Activated CD8-positive, alpha-beta memory T cell treated with anti-CD3 and anti-CD28 coated beads, Interleukin-2, amount 50 U/mL, for 1 hour (primary cell): ENCODE results near the gene CYP27C1.

Source experiments
- DNase-seq: peaks from one replicate; pipeline ENCODE4 v3.0.0-alpha.2; 2020; ENCODE audit errors: extremely low read depth

CYP27C1 gene

DNA sequence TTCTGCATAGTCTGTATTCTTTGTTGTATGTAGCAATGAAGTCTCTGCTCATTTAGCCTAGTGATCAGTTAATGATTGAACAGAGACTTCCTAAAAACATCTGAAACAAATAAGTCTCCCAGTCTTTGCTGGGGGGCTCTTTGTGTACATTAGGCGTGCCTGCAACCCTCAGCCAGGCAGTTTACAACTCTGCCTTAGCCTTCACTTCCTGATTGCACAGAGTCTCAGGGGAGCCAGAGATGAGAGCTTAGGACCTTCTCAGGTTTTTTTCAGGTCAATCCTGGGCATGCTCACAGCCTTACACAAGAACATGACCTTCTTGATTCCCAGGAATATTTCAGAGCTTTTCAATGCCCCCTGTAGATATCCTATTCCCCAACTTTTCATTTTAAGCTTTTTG lies 69.1 kb downstream of the CYP27C1 start:
- DNase-seq = no peak

GRCh38 chr2:127149384-127149783 lies 70.7 kb downstream of the CYP27C1 start:
- no peak for DNase-seq

DNA sequence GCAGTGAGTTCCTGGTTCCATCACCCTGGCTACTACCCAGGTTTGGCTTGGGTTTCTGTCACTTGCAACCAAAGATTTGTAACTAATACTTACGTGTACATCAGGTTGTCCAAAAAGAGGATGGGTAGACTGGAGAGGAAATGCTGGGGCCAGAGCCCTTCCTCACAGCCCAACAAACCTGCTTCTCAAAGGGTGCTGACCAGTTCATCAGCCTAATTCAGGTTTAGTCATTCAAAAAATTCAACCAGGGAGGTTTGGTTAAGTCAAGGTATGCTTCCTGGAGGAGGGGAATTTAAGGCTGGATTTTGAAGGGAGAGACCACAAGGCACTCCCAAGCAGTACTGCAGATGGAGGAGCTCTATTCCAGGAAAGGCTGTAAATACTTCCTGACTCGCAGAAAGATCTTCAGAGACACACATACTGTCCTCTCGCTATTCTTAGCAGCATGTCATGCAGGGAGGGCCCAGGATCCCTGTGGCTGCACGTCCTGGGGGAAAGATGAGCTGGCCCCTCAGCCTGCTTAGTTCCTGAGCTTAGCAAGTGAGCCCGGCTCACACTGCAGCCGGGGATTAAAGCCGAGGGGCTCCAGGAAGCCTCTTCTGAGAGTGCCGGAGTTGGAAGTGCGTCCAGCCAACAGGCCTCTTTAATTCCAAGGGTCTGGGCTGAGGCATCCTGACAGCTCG lies 73.1 kb downstream of the CYP27C1 start:
- no peak for DNase-seq

GRCh38 chr2:127146071-127146725 lies 73.9 kb downstream of the CYP27C1 start:
- no peak for DNase-seq

DNA sequence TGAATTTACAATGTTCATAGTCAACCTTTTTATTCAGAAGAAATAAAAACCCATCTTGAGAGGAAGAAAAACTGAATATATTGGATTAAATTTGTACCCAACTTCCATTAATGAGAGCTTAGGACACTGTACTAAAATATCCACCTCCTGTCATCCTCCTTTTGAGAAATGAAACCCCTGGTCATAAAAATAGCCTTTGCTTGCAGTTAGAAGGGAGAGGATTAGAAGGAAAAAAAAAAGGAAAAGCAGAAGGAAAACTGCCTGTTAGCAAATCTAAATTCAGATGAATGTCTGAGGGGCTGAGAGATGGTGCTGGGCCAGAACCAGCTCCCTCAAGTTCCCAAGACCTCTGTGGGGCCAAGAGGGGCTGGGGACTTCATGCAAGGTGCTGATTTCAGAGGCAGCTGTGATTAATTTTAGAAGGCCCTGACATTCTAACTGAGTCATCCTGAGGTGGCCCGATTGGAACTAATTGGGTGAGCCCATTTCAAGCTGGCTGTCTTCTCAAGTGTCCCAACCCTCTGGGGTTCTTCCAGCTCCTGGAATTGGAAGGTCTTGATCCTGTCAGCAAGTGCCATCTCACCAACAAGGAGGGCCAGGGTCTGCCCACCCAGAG lies 74.7 kb downstream of the CYP27C1 start:
- DNase-seq = no peak

DNA sequence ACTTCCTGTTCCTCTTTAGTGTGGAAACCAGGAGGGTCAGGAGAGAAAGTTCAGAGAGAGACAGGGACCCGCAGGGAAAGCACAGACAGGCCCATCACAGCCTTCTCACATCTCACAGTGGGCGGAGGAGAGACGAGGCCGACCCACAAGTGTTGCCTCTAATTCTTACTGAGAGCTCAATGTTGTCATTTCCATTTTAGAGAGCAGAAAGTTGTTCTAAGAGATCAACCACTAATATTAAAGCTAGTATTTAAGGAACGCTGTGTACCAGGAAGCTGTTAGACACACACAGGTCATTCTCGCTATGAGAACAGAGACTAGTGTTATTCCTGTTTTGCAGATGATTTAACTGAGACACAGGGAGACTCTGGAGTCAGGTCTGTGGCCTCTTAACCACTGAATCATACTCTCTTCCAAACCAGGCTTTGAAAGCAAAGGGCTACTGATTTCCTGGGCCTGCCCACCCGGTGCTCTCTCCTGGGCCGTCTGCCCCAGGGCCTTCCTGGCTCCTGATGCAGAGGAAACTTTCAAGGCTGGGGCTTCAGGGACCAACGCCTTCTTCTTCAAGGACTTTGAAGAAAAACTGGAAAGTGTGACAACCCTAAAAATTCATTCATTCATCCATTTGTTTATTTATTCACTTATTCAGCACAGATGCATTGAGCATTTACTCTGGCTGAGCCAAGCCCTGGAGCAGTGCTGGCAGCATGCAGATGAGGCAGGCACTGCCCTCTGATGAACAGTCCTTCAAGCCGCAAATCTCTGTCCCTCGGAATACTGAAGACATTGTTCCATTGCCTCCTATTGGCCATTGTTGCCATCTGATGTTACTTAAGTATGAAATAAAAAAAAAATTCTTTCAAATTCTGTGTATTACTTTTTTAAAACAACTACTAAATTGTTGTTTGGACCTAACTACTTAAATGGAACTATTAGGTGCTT lies 76.0 kb downstream of the CYP27C1 start:
- DNase-seq = no peak

DNA sequence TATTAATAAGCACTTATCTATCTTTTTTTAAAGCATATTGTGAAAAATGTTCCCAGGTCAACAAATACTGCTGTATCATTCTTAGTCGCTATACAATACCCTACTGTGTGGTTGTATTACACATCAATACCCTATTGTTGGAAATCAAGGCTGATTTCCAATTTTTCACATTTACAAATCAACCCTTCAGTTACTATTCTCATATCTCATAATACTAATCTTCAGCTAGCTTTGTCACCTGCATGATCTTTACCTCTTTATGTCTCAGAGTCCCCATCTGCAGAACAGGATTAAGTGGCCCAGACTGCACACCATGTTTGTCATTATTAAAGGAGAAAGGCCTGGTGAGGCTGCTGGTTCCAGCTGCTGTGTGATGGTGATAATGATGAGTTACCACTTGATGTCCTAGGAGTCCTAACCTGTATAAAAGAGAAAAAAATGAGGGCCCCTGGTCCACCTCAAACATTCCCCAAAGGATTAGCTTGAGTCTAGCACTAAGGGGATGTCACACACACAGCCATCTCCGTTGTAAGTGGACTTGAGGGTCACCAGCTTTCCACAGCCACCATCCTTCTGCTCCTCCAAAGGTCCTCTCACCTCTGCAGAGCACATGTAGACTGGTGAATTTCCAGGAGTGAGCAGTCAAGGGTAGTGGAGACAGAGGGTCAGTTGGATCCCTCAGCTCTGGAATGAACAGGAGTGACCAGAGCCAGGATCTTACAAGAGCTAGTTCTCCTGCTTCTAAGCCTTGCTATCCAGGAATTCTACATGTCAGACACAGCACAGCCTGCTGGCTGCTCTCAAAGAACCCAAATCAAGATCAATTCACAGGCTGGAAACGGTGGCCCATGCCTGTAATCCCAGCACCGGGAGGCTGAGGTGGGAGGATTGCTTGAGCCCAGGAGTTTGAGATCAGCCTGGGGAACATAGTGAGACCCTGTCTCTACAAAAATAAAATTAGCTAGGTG lies 77.2 kb downstream of the CYP27C1 start:
- DNase-seq = no peak

GRCh38 chr2:127140538-127140937 lies 79.6 kb downstream of the CYP27C1 start:
- no peak for DNase-seq

- DNase-seq = no peak
These were observed 80.3 kb downstream of the CYP27C1 start for GRCh38 chr2:127139766-127140165.

DNA sequence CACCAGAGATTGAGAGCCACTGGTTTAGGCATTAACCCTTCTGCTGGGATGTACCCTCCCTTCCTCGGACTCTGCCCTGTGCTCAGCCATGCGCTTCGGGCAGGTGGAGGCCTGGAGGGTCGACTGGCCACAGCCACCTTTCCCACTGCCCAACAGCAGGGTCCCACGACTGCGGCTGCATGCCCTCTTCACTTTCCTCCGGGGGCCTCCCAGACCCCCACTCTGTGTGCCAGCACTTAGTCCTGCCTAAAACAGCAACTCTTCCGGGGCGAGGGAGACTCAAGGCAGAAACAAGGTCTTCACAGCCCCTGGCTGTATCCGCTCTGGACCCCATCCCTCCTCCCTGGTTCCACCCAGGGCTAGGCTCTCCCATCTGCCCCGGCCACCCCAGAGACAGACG lies 81.8 kb downstream of the CYP27C1 start:
- DNase-seq = no peak

DNA sequence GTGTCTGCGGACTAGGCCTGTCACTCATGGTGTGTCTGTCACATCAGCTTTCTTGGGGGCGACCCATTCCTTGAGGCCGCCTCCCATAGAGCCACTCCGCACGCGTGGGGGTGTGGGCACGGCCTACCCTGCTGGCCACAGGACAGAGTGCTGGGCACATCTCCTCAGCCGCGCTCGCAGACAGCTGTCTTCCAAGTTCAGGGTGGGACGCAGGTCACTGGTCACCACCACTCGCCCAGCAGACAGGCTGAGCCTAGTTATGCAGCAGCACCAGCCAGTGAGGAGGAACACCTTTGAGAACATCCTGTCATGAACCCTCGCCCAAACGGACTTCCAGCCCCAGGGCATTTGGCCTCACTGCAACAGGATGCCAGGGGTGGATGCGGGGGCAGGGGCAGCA lies 82.4 kb downstream of the CYP27C1 start:
- no peak for DNase-seq

GRCh38 chr2:127137225-127137624 lies 82.9 kb downstream of the CYP27C1 start:
- DNase-seq = no peak

DNA sequence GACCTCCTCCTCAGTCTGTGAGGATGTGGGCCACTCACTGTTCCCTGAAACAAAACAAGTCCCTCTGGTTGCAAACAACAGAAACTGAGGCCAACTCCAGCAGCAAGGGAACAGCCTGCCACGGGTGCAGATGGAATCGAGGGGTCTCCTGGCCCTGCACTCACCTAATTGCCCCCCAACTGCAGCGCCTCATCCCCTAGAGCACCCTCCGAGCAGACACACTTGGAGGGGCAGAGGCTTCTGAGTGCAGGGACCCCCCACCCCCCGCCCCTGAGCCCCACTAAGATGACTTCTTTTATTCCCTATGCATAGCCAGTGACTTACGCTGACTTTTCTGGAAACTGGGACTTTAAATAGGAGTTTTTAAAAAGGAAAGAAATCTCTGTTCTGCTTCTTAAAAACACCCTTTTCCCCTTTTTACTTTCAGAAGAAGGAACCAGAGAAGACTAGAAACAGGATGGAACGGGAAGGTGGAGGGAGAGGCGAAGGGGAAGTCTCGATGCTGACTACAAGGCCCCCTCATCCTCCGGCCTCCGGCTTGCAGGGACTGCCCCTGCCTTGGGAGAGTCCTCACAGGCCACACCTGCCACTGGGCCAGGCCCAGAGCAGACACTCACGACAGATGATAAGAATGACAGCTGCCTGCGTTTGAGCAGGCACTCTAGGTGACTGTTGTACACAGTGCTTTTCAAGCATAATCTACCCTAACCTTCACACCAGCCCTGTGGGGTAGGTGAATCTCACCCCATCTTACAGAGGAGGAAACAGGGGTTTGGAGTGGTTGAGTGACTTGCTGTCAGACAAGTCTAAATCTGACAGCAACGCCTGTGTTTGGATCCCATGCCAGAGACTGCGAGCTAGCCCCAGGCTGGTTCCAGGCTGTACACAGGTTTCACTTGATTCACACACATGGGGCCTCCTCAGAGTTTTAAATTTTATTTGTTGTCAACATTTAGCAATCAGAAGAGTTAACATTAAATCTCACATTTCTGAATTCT lies 85.0 kb downstream of the CYP27C1 start:
- no peak for DNase-seq

DNA sequence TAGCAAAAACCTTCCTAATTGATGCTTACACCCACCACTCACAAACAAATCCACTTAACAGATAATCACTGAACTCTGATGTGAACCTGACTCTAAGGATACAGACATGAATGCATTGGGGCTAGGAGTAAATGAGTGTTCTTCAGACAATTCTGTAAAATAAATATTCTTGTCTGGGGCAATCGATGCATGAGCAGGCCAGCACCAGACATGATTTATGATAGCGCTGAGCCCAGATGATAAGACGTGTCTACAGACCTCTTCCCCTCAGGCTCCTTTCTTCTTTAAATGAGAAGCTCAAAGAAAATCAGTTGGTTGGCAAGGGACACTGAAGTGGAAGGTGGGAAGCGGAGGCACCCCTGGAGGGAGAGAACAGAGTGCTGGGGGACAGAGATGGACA lies 85.9 kb downstream of the CYP27C1 start:
- DNase-seq = no peak
